WTC11 (cell line): ENCODE results near the gene KSR2. TPM values are rescaled to one million over a fixed set of nuclear protein-coding genes. Genes with fewer than 3 reads are reported as not detected.

ENCODE experiments used
- ATAC-seq: fragments of 200-7000 bp; cut with Tn5 transposase; 2 replicates; pipeline ENCODE4 v1.10.0; 2021; ENCODE audit warnings: mild to moderate bottlenecking, moderate library complexity
- CTCF ChIA-PET: fragments of 300-600 bp; sonication (Branson Sonifier 250); formaldehyde crosslinking; loops from one replicate; lab custom pipeline; 2021; ENCODE audit warnings: antibody characterized with exemption; lab: Charles Lee
- POLR2A ChIA-PET: fragments of 350-600 bp; sonication (Branson Sonifier 250); formaldehyde crosslinking; loops from one replicate; lab custom pipeline; 2021; ENCODE audit warnings: antibody characterized with exemption; lab: Charles Lee
- DNase-seq: peaks from one replicate; pipeline ENCODE4 v3.0.0; 2021; ENCODE audit warnings: low spot score
- H3K27ac Mint-ChIP-seq: 2 replicates; pipeline ENCODE4 v1.8.0; 2021; ENCODE audit warnings: mixed read lengths
- H3K27me3 Mint-ChIP-seq: 2 replicates; pipeline ENCODE4 v1.8.0; 2021; ENCODE audit warnings: low read depth, mild to moderate bottlenecking, moderate library complexity, mixed read lengths
- H3K36me3 Mint-ChIP-seq: 2 replicates; pipeline ENCODE4 v1.8.0; 2021; ENCODE audit warnings: mixed read lengths
- H3K4me1 Mint-ChIP-seq: 2 replicates; pipeline ENCODE4 v1.8.0; 2022; ENCODE audit warnings: mixed read lengths
- H3K4me3 Mint-ChIP-seq: 2 replicates; pipeline ENCODE4 v1.8.0; 2021; ENCODE audit warnings: mild to moderate bottlenecking, moderate library complexity, mixed read lengths
- H3K9me3 Mint-ChIP-seq: 2 replicates; pipeline ENCODE4 v1.8.0; 2021; ENCODE audit warnings: mixed read lengths
- FOXJ3 ChIP-seq: sonication (generic); formaldehyde crosslinking; IDR thresholded peaks from 2 replicates; pipeline ENCODE4 v1.9.0; 2021; ENCODE audit warnings: missing genetic modification reagents, mild to moderate bottlenecking, borderline replicate concordance
- HMGA2 ChIP-seq: fragments of 250-450 bp; sonication (Bioruptor Pico); IDR thresholded peaks from 2 replicates; pipeline ENCODE4 v1.4.0; 2021; ENCODE audit warnings: mild to moderate bottlenecking, moderate library complexity
- IRF2 ChIP-seq: sonication (generic); formaldehyde crosslinking; IDR thresholded peaks from 2 replicates; pipeline ENCODE4 v1.8.0; 2022; ENCODE audit warnings: low read depth, missing genetic modification reagents, borderline replicate concordance
- JUN ChIP-seq: sonication (generic); formaldehyde crosslinking; IDR thresholded peaks from 2 replicates; pipeline ENCODE4 v1.8.0; 2023; ENCODE audit warnings: mild to moderate bottlenecking, missing genetic modification reagents
- NR2C2 ChIP-seq: sonication (generic); formaldehyde crosslinking; IDR thresholded peaks from 2 replicates; pipeline ENCODE4 v1.8.0; 2022; ENCODE audit warnings: mild to moderate bottlenecking, missing genetic modification reagents
- NR3C1 ChIP-seq: sonication (generic); formaldehyde crosslinking; conservative IDR thresholded peaks from 2 replicates; pipeline ENCODE4 v1.8.1; 2023; ENCODE audit warnings: low read depth, mild to moderate bottlenecking, missing genetic modification reagents
- OVOL2 ChIP-seq: fragments of 250-450 bp; sonication (Bioruptor Pico); IDR thresholded peaks from 2 replicates; pipeline ENCODE4 v1.9.0; 2021; ENCODE audit warnings: mild to moderate bottlenecking, borderline replicate concordance
- PRRX2 ChIP-seq: fragments of 250-450 bp; sonication (Bioruptor Pico); IDR thresholded peaks from 2 replicates; pipeline ENCODE4 v1.8.0; 2021; ENCODE audit warnings: mild to moderate bottlenecking
- ZBTB21 ChIP-seq: sonication (generic); formaldehyde crosslinking; IDR thresholded peaks from 2 replicates; pipeline ENCODE4 v1.8.1; 2023; ENCODE audit warnings: mild to moderate bottlenecking, missing genetic modification reagents, borderline replicate concordance
- ZNF138 ChIP-seq: sonication (generic); formaldehyde crosslinking; conservative IDR thresholded peaks from 2 replicates; pipeline ENCODE4 v1.8.1; 2022; ENCODE audit warnings: mild to moderate bottlenecking, moderate library complexity, missing genetic modification reagents
- ZNF416 ChIP-seq: fragments of 250-450 bp; sonication (Bioruptor Pico); IDR thresholded peaks from 2 replicates; pipeline ENCODE4 v1.9.0; 2021; ENCODE audit warnings: mild to moderate bottlenecking, inconsistent platforms
- ZNF423 ChIP-seq: fragments of 250-450 bp; sonication (Bioruptor Pico); IDR thresholded peaks from 2 replicates; pipeline ENCODE4 v2.1.2; 2022; ENCODE audit warnings: mild to moderate bottlenecking, moderate library complexity
- total RNA-seq: library from RNA; stranded (reverse); gene quantifications from 3 replicates; pipeline ENCODE4 v1.2.3, GENCODE V29; 2021
- TF ChIP-seq, protein P1 (sequence below): sonication (generic); formaldehyde crosslinking; IDR thresholded peaks from 2 replicates; pipeline ENCODE4 v1.8.0; 2022; ENCODE audit warnings: missing genetic modification reagents
- TF ChIP-seq, protein P2 (sequence below): fragments of 250-450 bp; sonication (Bioruptor Pico); IDR thresholded peaks from 2 replicates; pipeline ENCODE4 v1.9.0; 2021; ENCODE audit warnings: mild to moderate bottlenecking
- TF ChIP-seq, protein P3 (sequence below): sonication (generic); formaldehyde crosslinking; IDR thresholded peaks from 2 replicates; pipeline ENCODE4 v1.8.0; 2022; ENCODE audit warnings: mild to moderate bottlenecking, missing genetic modification reagents
- TF ChIP-seq, protein P4 (sequence below): fragments of 250-450 bp; sonication (Bioruptor Pico); IDR thresholded peaks from 2 replicates; pipeline ENCODE4 v1.9.0; 2021; ENCODE audit warnings: mild to moderate bottlenecking, borderline replicate concordance
- TF ChIP-seq, protein P5 (sequence below): sonication (generic); formaldehyde crosslinking; IDR thresholded peaks from 2 replicates; pipeline ENCODE4 v1.8.0; 2023; ENCODE audit warnings: missing genetic modification reagents, mild to moderate bottlenecking, borderline replicate concordance
- TF ChIP-seq, protein P6 (sequence below): sonication (generic); formaldehyde crosslinking; IDR thresholded peaks from 2 replicates; pipeline ENCODE4 v1.8.1; 2022; ENCODE audit warnings: low read depth, missing genetic modification reagents, borderline replicate concordance
- TF ChIP-seq, protein P7 (sequence below): fragments of 250-450 bp; sonication (Bioruptor Pico); IDR thresholded peaks from 2 replicates; pipeline ENCODE4 v1.9.0; 2021; ENCODE audit warnings: moderate library complexity, mild to moderate bottlenecking, inconsistent platforms, borderline replicate concordance
- TF ChIP-seq, protein P8 (sequence below): sonication (generic); formaldehyde crosslinking; IDR thresholded peaks from 2 replicates; pipeline ENCODE4 v1.8.1; 2022; ENCODE audit warnings: missing genetic modification reagents, borderline replicate concordance

Gene KSR2
- total RNA-seq, 1 experiment from 2014 or later = 2.4 TPM

DNA sequence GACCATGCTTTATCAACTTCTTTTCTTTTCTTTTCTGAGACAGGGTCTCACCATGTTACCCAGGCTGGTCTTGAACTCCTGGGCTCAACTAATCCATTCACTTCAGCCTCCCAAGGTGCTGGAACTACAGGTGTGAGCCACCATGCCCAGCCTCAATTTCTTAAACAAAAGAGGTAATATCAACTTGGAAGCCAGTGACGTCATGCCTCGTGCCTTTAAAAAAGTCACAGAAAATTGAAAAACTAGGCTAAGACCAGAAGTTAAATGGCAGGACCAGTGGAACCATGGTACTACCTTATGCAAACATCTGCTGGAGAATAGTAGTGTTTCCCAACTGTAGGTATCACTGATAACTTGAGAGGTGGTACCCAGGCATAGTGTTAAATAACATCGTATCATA is 103.3 kb downstream of the KSR2 start:
- H3K36me3 Mint-ChIP-seq = peaks cover 4% of the 10 kb centered on the region
- H3K27me3 Mint-ChIP-seq = no peaks in the 10 kb centered on the region
- peaks cover 19% of the 10 kb centered on the region for H3K9me3 Mint-ChIP-seq
- POLR2A ChIA-PET = no interaction called here
- TF ChIP-seq JUN (CRISPR knock-in tag) = no peak
- TF ChIP-seq, protein P1, sequence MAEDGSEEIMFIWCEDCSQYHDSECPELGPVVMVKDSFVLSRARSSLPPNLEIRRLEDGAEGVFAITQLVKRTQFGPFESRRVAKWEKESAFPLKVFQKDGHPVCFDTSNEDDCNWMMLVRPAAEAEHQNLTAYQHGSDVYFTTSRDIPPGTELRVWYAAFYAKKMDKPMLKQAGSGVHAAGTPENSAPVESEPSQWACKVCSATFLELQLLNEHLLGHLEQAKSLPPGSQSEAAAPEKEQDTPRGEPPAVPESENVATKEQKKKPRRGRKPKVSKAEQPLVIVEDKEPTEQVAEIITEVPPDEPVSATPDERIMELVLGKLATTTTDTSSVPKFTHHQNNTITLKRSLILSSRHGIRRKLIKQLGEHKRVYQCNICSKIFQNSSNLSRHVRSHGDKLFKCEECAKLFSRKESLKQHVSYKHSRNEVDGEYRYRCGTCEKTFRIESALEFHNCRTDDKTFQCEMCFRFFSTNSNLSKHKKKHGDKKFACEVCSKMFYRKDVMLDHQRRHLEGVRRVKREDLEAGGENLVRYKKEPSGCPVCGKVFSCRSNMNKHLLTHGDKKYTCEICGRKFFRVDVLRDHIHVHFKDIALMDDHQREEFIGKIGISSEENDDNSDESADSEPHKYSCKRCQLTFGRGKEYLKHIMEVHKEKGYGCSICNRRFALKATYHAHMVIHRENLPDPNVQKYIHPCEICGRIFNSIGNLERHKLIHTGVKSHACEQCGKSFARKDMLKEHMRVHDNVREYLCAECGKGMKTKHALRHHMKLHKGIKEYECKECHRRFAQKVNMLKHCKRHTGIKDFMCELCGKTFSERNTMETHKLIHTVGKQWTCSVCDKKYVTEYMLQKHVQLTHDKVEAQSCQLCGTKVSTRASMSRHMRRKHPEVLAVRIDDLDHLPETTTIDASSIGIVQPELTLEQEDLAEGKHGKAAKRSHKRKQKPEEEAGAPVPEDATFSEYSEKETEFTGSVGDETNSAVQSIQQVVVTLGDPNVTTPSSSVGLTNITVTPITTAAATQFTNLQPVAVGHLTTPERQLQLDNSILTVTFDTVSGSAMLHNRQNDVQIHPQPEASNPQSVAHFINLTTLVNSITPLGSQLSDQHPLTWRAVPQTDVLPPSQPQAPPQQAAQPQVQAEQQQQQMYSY (CRISPR knock-in tag) = no peak
- TF ChIP-seq ZNF416 = no peak
- TF ChIP-seq IRF2 (CRISPR knock-in tag) = no peak
- TF ChIP-seq, protein P2, sequence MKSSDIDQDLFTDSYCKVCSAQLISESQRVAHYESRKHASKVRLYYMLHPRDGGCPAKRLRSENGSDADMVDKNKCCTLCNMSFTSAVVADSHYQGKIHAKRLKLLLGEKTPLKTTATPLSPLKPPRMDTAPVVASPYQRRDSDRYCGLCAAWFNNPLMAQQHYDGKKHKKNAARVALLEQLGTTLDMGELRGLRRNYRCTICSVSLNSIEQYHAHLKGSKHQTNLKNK = no peak
- TF ChIP-seq, protein P3, sequence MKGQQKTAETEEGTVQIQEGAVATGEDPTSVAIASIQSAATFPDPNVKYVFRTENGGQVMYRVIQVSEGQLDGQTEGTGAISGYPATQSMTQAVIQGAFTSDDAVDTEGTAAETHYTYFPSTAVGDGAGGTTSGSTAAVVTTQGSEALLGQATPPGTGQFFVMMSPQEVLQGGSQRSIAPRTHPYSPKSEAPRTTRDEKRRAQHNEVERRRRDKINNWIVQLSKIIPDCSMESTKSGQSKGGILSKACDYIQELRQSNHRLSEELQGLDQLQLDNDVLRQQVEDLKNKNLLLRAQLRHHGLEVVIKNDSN (CRISPR knock-in tag) = no peak
- no peak for TF ChIP-seq FOXJ3 (CRISPR knock-in tag)
- TF ChIP-seq ZNF423 (CRISPR knock-in tag) = no peak
- TF ChIP-seq, protein P4, sequence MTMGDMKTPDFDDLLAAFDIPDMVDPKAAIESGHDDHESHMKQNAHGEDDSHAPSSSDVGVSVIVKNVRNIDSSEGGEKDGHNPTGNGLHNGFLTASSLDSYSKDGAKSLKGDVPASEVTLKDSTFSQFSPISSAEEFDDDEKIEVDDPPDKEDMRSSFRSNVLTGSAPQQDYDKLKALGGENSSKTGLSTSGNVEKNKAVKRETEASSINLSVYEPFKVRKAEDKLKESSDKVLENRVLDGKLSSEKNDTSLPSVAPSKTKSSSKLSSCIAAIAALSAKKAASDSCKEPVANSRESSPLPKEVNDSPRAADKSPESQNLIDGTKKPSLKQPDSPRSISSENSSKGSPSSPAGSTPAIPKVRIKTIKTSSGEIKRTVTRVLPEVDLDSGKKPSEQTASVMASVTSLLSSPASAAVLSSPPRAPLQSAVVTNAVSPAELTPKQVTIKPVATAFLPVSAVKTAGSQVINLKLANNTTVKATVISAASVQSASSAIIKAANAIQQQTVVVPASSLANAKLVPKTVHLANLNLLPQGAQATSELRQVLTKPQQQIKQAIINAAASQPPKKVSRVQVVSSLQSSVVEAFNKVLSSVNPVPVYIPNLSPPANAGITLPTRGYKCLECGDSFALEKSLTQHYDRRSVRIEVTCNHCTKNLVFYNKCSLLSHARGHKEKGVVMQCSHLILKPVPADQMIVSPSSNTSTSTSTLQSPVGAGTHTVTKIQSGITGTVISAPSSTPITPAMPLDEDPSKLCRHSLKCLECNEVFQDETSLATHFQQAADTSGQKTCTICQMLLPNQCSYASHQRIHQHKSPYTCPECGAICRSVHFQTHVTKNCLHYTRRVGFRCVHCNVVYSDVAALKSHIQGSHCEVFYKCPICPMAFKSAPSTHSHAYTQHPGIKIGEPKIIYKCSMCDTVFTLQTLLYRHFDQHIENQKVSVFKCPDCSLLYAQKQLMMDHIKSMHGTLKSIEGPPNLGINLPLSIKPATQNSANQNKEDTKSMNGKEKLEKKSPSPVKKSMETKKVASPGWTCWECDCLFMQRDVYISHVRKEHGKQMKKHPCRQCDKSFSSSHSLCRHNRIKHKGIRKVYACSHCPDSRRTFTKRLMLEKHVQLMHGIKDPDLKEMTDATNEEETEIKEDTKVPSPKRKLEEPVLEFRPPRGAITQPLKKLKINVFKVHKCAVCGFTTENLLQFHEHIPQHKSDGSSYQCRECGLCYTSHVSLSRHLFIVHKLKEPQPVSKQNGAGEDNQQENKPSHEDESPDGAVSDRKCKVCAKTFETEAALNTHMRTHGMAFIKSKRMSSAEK (CRISPR knock-in tag) = no peak
- no peak for TF ChIP-seq ZNF138 (CRISPR knock-in tag)
- TF ChIP-seq NR3C1 (CRISPR knock-in tag) = no peak
- no peak for TF ChIP-seq OVOL2
- no peak for TF ChIP-seq NR2C2 (CRISPR knock-in tag)
- no peak for TF ChIP-seq ZBTB21
- TF ChIP-seq, protein P5, sequence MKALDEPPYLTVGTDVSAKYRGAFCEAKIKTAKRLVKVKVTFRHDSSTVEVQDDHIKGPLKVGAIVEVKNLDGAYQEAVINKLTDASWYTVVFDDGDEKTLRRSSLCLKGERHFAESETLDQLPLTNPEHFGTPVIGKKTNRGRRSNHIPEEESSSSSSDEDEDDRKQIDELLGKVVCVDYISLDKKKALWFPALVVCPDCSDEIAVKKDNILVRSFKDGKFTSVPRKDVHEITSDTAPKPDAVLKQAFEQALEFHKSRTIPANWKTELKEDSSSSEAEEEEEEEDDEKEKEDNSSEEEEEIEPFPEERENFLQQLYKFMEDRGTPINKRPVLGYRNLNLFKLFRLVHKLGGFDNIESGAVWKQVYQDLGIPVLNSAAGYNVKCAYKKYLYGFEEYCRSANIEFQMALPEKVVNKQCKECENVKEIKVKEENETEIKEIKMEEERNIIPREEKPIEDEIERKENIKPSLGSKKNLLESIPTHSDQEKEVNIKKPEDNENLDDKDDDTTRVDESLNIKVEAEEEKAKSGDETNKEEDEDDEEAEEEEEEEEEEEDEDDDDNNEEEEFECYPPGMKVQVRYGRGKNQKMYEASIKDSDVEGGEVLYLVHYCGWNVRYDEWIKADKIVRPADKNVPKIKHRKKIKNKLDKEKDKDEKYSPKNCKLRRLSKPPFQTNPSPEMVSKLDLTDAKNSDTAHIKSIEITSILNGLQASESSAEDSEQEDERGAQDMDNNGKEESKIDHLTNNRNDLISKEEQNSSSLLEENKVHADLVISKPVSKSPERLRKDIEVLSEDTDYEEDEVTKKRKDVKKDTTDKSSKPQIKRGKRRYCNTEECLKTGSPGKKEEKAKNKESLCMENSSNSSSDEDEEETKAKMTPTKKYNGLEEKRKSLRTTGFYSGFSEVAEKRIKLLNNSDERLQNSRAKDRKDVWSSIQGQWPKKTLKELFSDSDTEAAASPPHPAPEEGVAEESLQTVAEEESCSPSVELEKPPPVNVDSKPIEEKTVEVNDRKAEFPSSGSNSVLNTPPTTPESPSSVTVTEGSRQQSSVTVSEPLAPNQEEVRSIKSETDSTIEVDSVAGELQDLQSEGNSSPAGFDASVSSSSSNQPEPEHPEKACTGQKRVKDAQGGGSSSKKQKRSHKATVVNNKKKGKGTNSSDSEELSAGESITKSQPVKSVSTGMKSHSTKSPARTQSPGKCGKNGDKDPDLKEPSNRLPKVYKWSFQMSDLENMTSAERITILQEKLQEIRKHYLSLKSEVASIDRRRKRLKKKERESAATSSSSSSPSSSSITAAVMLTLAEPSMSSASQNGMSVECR = no peak
- TF ChIP-seq, protein P6, sequence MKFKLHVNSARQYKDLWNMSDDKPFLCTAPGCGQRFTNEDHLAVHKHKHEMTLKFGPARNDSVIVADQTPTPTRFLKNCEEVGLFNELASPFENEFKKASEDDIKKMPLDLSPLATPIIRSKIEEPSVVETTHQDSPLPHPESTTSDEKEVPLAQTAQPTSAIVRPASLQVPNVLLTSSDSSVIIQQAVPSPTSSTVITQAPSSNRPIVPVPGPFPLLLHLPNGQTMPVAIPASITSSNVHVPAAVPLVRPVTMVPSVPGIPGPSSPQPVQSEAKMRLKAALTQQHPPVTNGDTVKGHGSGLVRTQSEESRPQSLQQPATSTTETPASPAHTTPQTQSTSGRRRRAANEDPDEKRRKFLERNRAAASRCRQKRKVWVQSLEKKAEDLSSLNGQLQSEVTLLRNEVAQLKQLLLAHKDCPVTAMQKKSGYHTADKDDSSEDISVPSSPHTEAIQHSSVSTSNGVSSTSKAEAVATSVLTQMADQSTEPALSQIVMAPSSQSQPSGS (CRISPR knock-in tag) = no peak
- TF ChIP-seq HMGA2 (CRISPR knock-in tag) = no peak
- TF ChIP-seq, protein P7, sequence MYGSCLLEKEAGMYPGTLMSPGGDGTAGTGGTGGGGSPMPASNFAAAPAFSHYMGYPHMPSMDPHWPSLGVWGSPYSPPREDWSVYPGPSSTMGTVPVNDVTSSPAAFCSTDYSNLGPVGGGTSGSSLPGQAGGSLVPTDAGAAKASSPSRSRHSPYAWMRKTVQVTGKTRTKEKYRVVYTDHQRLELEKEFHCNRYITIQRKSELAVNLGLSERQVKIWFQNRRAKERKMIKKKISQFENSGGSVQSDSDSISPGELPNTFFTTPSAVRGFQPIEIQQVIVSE = no peak
- TF ChIP-seq PRRX2 (CRISPR knock-in tag) = no peak
- TF ChIP-seq, protein P8, sequence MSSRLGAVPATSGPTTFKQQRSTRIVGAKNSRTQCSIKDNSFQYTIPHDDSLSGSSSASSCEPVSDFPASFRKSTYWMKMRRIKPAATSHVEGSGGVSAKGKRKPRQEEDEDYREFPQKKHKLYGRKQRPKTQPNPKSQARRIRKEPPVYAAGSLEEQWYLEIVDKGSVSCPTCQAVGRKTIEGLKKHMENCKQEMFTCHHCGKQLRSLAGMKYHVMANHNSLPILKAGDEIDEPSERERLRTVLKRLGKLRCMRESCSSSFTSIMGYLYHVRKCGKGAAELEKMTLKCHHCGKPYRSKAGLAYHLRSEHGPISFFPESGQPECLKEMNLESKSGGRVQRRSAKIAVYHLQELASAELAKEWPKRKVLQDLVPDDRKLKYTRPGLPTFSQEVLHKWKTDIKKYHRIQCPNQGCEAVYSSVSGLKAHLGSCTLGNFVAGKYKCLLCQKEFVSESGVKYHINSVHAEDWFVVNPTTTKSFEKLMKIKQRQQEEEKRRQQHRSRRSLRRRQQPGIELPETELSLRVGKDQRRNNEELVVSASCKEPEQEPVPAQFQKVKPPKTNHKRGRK = no peak
- CTCF ChIA-PET = no interaction called here
- ATAC-seq (no peak), DNase-seq (no peak)
- no peak overlapping the region for H3K4me3 Mint-ChIP-seq
- no peaks in the 10 kb centered on the region for H3K4me1 Mint-ChIP-seq
- no peak overlapping the region for H3K27ac Mint-ChIP-seq
